Activated CD4-positive, alpha-beta T cell treated with anti-CD3 and anti-CD28 coated beads, Interleukin-2, Interleukin-6, amounts not matched to agents 100 ng/mL and 50 ng/mL, durations not matched to agents 16 hours and 8 hours (primary cell): ENCODE data around the gene MPV17L2.
A peak's percentile ranks its signal among the peaks of the same experiment; 100 is the strongest.

Source experiments
- DNase-seq: peaks from one replicate; pipeline ENCODE4 v3.0.0-alpha.2; 2020

Gene MPV17L2

GRCh38 chr19:18160971-18161635 is 31.9 kb upstream of the MPV17L2 start:
- peak; percentile 91 for DNase-seq

GRCh38 chr19:18161636-18162002 is 31.4 kb upstream of the MPV17L2 start:
- DNase-seq = no peak

GRCh38 chr19:18164072-18164471 is 28.9 kb upstream of the MPV17L2 start:
- no peak for DNase-seq

- DNase-seq = no peak
Observed at GRCh38 chr19:18165794-18166544, 27.0 kb upstream of the MPV17L2 start.

GRCh38 chr19:18167011-18167410 is 26.0 kb upstream of the MPV17L2 start:
- no peak for DNase-seq

- DNase-seq = peak; percentile 76
Observed at GRCh38 chr19:18167975-18168645, 24.9 kb upstream of the MPV17L2 start.

- DNase-seq = no peak
Observed at GRCh38 chr19:18168673-18169381, 24.2 kb upstream of the MPV17L2 start.

- DNase-seq = no peak
Observed at GRCh38 chr19:18170714-18171255, 22.2 kb upstream of the MPV17L2 start.

- no peak for DNase-seq
Observed at GRCh38 chr19:18171605-18172327, 21.3 kb upstream of the MPV17L2 start.

GRCh38 chr19:18172331-18173053 is 20.5 kb upstream of the MPV17L2 start:
- DNase-seq = no peak

- no peak for DNase-seq
Observed at GRCh38 chr19:18173054-18173571, 19.9 kb upstream of the MPV17L2 start.

GRCh38 chr19:18173572-18174288 is 19.3 kb upstream of the MPV17L2 start, which contains the start of gene IFI30:
Gene IFI30, plus strand, starts transcription at chr19:18173813. Its CDS starts 29 bp downstream, at chr19:18173842.
- peak; percentile 80 for DNase-seq

- DNase-seq = no peak
Observed at GRCh38 chr19:18174983-18175382, 18.0 kb upstream of the MPV17L2 start.

GRCh38 chr19:18176367-18177310 is 16.4 kb upstream of the MPV17L2 start:
- DNase-seq = no peak

- no peak for DNase-seq
Observed at GRCh38 chr19:18179957-18180356, 13.1 kb upstream of the MPV17L2 start.

- DNase-seq = no peak
Observed at GRCh38 chr19:18183529-18183928, 9.5 kb upstream of the MPV17L2 start.

GRCh38 chr19:18185538-18185937 is 7.5 kb upstream of the MPV17L2 start:
- DNase-seq = no peak

- no peak for DNase-seq
Observed at GRCh38 chr19:18190278-18190677, 2.7 kb upstream of the MPV17L2 start.

- DNase-seq = no peak
Observed at GRCh38 chr19:18191640-18192062, 1.4 kb upstream of the MPV17L2 start.
